ENCODE measurements around the gene PLA2G6.

- TF ChIP-seq CTCF (IDR thresholded peaks at IDR 0.05; ENCODE audit: poor library complexity) (no peak), EZH2 (IDR thresholded peaks at IDR 0.05; ENCODE audit: borderline replicate concordance) (no peak)
Observed at GRCh38 chr22:38203855-38204514, 22.4 kb upstream of the PLA2G6 start.

Measured in hepatocyte (in vitro differentiated cells).